ENCODE data around the gene ZDHHC12. TPM values are rescaled to one million over a fixed set of nuclear protein-coding genes. Genes with fewer than 3 reads are reported as not detected.

ZDHHC12 gene
- total RNA-seq, 1 experiment from 2014 or later = 57.6 TPM

GRCh38 chr9:128729766-128730517 lies 6.0 kb upstream of the ZDHHC12 start:
- no peak for DNase-seq (ENCODE audit: low read depth, low spot score)
- no peak for ATAC-seq
- Histone ChIP-seq H3K9me2 (ENCODE audit: insufficient read depth) (no peaks in the 10 kb centered on the region), H3K4me2 (ENCODE audit: low read length) (no peak overlapping the region), H3K27ac (ENCODE audit: low read depth, low read length) (no peak overlapping the region), H3K9me3 (ENCODE audit: control insufficient read depth in 1 of 2, insufficient read depth in 1 of 2, low read depth in 1 of 2, low read length in 2 of 2) (no peaks in the 10 kb centered on the region), H3K27me3 (ENCODE audit: insufficient read depth, low read length) (no peaks in the 10 kb centered on the region), H4K20me1 (ENCODE audit: insufficient read depth) (no peaks in the 10 kb centered on the region), H2AFZ (ENCODE audit: low read depth, low read length, poor library complexity, severe bottlenecking) (no peak overlapping the region), H3K4me1 (ENCODE audit: control insufficient read depth in 1 of 2, insufficient read depth in 2 of 2, low read length in 2 of 2) (peaks cover 2 to 15% of the 10 kb centered on the region in 2 experiments; a peak in 2 of 4 replicates), H3K9ac (ENCODE audit: low read length) (no peak overlapping the region), H3K36me3 (ENCODE audit: control insufficient read depth in 1 of 2, insufficient read depth in 2 of 2, low read length in 2 of 2) (no peaks in the 10 kb centered on the region), H3K4me3 (replicated peaks in 1 of 2; ENCODE audit: low read depth in 1 of 2, low read length in 2 of 2) (no peak overlapping the region), H3K79me2 (ENCODE audit: insufficient read depth, low read length) (no peaks in the 10 kb centered on the region)
- ChIA-PET RAD21 (ENCODE audit: low non-redundant PET in 1 of 2, low total read pairs in 2 of 2, uncharacterized antibody in 2 of 2, unreplicated experiment in 2 of 2) (no interaction called here), CTCF (no interaction called here), POLR2A (no interaction called here)
- intact Hi-C loops (cut with micrococcal nuclease) = loop anchor here (5.0 kb wide), 2 partner anchors 83 to 152 kb away; partner anchors contain the start of genes KYAT1 and LRRC8A
- no TSS peak for BruUV-seq (replicated peaks)
- no peak for TF ChIP-seq EZH2phosphoT487 (IDR thresholded peaks at IDR 0.05; ENCODE audit: borderline replicate concordance)
- no peak for TF ChIP-seq YY1 (IDR thresholded peaks at IDR 0.05; ENCODE audit: extremely low read depth, insufficient replicate concordance, low read depth, low read length)
- TF ChIP-seq POLR2A (IDR thresholded peaks at IDR 0.05; ENCODE audit: borderline replicate concordance, extremely low read depth, insufficient read depth, insufficient read length) = no peak
- no peak for TF ChIP-seq JUND (IDR thresholded peaks at IDR 0.05)
- no peak for TF ChIP-seq ZFX (IDR thresholded peaks at IDR 0.05)
- TF ChIP-seq ZNF274 (IDR thresholded peaks at IDR 0.05; ENCODE audit: low read depth, low read length) = no peak
- no peak for TF ChIP-seq CEBPB (IDR thresholded peaks at IDR 0.05; ENCODE audit: low read depth)
- no peak for TF ChIP-seq MAX (IDR thresholded peaks at IDR 0.05)
- no peak for TF ChIP-seq EGR1 (IDR thresholded peaks at IDR 0.05; ENCODE audit: low read depth)
- no peak for TF ChIP-seq REST (IDR thresholded peaks at IDR 0.05; ENCODE audit: low read depth)
- no peak for TF ChIP-seq SIN3A (IDR thresholded peaks at IDR 0.05; ENCODE audit: low read depth)
- TF ChIP-seq POLR2AphosphoS5 (IDR thresholded peaks at IDR 0.05; ENCODE audit: low read depth, low read length) = no peak
- no peak for TF ChIP-seq SP1 (IDR thresholded peaks at IDR 0.05; ENCODE audit: low read depth)
- TF ChIP-seq ZBTB33 (IDR thresholded peaks at IDR 0.05; ENCODE audit: extremely low read depth, insufficient replicate concordance, low read length) = no peak
- TF ChIP-seq TCF7L2 (IDR thresholded peaks at IDR 0.05; ENCODE audit: borderline replicate concordance, extremely low read depth, insufficient read depth, insufficient read length) = no peak

Measured in HCT116 (cell line).